GM12878 (cell line): ENCODE results near the gene C5orf34.

Experiments used
- ATF3 ChIP-seq: IDR thresholded peaks from 2 replicates; pipeline ENCODE4 v1.6.1; 2011; ENCODE audit warnings: low read depth, mild to moderate bottlenecking, low read length, moderate library complexity, borderline replicate concordance; ENCODE audit errors: extremely low read depth
- BRCA1 ChIP-seq: IDR thresholded peaks from 2 replicates; pipeline ENCODE4 v1.6.1; 2011; ENCODE audit warnings: low read depth, low read length, improper control_type of control experiment
- CTCF ChIP-seq, 3 experiments: IDR thresholded peaks in 2 of 3; conservative IDR thresholded peaks in 1 of 3; 2 replicates each; pipeline ENCODE4 v1.5.1; 2011; ENCODE audit warnings: low read depth in 3 of 3, low read length in 3 of 3, mild to moderate bottlenecking in 3 of 3, control low read depth in 2 of 3, moderate library complexity in 2 of 3, inconsistent platforms in 1 of 3, mixed read lengths in 1 of 3; ENCODE audit not compliant: control insufficient read depth in 2 of 3, insufficient read depth in 1 of 3; ENCODE audit errors: extremely low read depth in 1 of 3
- POLR2A ChIP-seq: IDR thresholded peaks from 2 replicates; pipeline ENCODE4 v1.6.1; 2011; ENCODE audit warnings: low read depth, mild to moderate bottlenecking, low read length
- REST ChIP-seq: IDR thresholded peaks from 2 replicates; pipeline ENCODE4 v1.6.1; 2012; ENCODE audit warnings: mild to moderate bottlenecking, low read depth, low read length
- SMC3 ChIP-seq: IDR thresholded peaks from 2 replicates; pipeline ENCODE4 v1.6.1; 2011; ENCODE audit warnings: low read length, improper control_type of control experiment, borderline replicate concordance
- SREBF2 ChIP-seq: IDR thresholded peaks from 2 replicates; pipeline ENCODE4 v1.6.1; 2012; ENCODE audit warnings: mild to moderate bottlenecking, low read length
- TCF3 ChIP-seq: IDR thresholded peaks from 2 replicates; pipeline ENCODE4 v1.6.1; 2012; ENCODE audit warnings: low read depth, mild to moderate bottlenecking, low read length, borderline replicate concordance; ENCODE audit not compliant: insufficient read depth
- TF ChIP-seq, protein P1 (sequence below): IDR thresholded peaks from 2 replicates; pipeline ENCODE4 v1.6.1; 2011; ENCODE audit warnings: mild to moderate bottlenecking, low read depth, low read length, moderate library complexity; ENCODE audit not compliant: insufficient replicate concordance

- TF ChIP-seq SMC3: no peak
- no peak for TF ChIP-seq CTCF (IDR thresholded peaks at IDR 0.05 in 2 of 3, conservative IDR thresholded peaks at IDR 0.05 in 1 of 3; ENCODE audit: control insufficient read depth in 2 of 3, extremely low read depth in 1 of 3, insufficient read depth in 1 of 3, low read depth in 3 of 3, low read length in 3 of 3)
- no peak for TF ChIP-seq REST
- TF ChIP-seq BRCA1: no peak
- TF ChIP-seq, protein P1, sequence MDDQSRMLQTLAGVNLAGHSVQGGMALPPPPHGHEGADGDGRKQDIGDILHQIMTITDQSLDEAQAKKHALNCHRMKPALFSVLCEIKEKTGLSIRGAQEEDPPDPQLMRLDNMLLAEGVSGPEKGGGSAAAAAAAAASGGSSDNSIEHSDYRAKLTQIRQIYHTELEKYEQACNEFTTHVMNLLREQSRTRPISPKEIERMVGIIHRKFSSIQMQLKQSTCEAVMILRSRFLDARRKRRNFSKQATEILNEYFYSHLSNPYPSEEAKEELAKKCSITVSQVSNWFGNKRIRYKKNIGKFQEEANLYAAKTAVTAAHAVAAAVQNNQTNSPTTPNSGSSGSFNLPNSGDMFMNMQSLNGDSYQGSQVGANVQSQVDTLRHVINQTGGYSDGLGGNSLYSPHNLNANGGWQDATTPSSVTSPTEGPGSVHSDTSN: no peak
- no peak for TF ChIP-seq SREBF2
- TF ChIP-seq POLR2A: no peak
- TF ChIP-seq TCF3: no peak
- no peak for TF ChIP-seq ATF3
Measured at GRCh38 chr5:43540746-43541145, 25.8 kb upstream of the C5orf34 start.
